ENCODE data around the gene AP5Z1. TPM values are rescaled to one million over a fixed set of nuclear protein-coding genes. Genes with fewer than 3 reads are reported as not detected.

Gene AP5Z1
- total RNA-seq, 2 experiments from 2014 or later = 32.8 to 35.0 TPM

- ChIA-PET POLR2A (interaction anchor here (0.5 kb wide), 1 partner anchor 367 kb away, joined by 5 read pairs; no protein-coding TSS in a partner anchor), CTCF (ENCODE audit: unreplicated experiment) (no interaction called here)
- no TSS peak for BruUV-seq (replicated peaks)
- no peak overlapping the region for H2AFZ ChIP-seq (ENCODE audit: low read length)
- H3K9me2 ChIP-seq (ENCODE audit: insufficient read depth, low read length) = no peaks in the 10 kb centered on the region
- no peak overlapping the region for H3K4me3 ChIP-seq (ENCODE audit: low read depth, low read length, poor library complexity, severe bottlenecking)
- TF ChIP-seq EZH2phosphoT487 (IDR thresholded peaks at IDR 0.05; ENCODE audit: borderline replicate concordance, low read depth, low read length) = no peak
- TF ChIP-seq CTCF (conservative IDR thresholded peaks at IDR 0.05; ENCODE audit: low read length) = no peak
- no peaks in the 10 kb centered on the region for H4K20me1 ChIP-seq (ENCODE audit: insufficient read depth, low read length)
- H3K9me3 ChIP-seq (ENCODE audit: low read length) = no peaks in the 10 kb centered on the region
- no peaks in the 10 kb centered on the region for H3K79me2 ChIP-seq (ENCODE audit: insufficient read depth, low read depth, low read length)
- DNase-seq (ENCODE audit: low spot score) = no peak
- H3K36me3 ChIP-seq (ENCODE audit: insufficient read depth, low read length) = peaks cover 47% of the 10 kb centered on the region
- H3K27ac ChIP-seq (ENCODE audit: low read depth, low read length, poor library complexity, severe bottlenecking) = no peak overlapping the region
- no peak overlapping the region for H3K4me2 ChIP-seq (ENCODE audit: low read length)
- H3K4me1 ChIP-seq (ENCODE audit: insufficient read depth, low read length, poor library complexity, severe bottlenecking) = no peaks in the 10 kb centered on the region
- intact Hi-C loops (cut with micrococcal nuclease; ENCODE audit: unreplicated experiment) = no loop called here
Observed at GRCh38 chr7:4762121-4763055, 13.0 kb upstream of the AP5Z1 start.

- no peaks in the 10 kb centered on the region for H3K9me3 ChIP-seq (ENCODE audit: low read length)
- H3K4me2 ChIP-seq (ENCODE audit: low read length) = no peak overlapping the region
- intact Hi-C loops (cut with micrococcal nuclease; ENCODE audit: unreplicated experiment) = no loop called here
- H3K36me3 ChIP-seq (ENCODE audit: insufficient read depth, low read length) = peaks cover 38% of the 10 kb centered on the region
- ChIA-PET CTCF (ENCODE audit: unreplicated experiment) (no interaction called here), POLR2A (no interaction called here)
- H3K4me1 ChIP-seq (ENCODE audit: insufficient read depth, low read length, poor library complexity, severe bottlenecking) = no peaks in the 10 kb centered on the region
- no peak overlapping the region for H3K27ac ChIP-seq (ENCODE audit: low read depth, low read length, poor library complexity, severe bottlenecking)
- no peak for DNase-seq (ENCODE audit: low spot score)
- no peak overlapping the region for H2AFZ ChIP-seq (ENCODE audit: low read length)
- no peaks in the 10 kb centered on the region for H3K9me2 ChIP-seq (ENCODE audit: insufficient read depth, low read length)
- H3K79me2 ChIP-seq (ENCODE audit: insufficient read depth, low read depth, low read length) = no peaks in the 10 kb centered on the region
- H4K20me1 ChIP-seq (ENCODE audit: insufficient read depth, low read length) = no peaks in the 10 kb centered on the region
- TF ChIP-seq CTCF (conservative IDR thresholded peaks at IDR 0.05; ENCODE audit: low read length) (no peak), EZH2phosphoT487 (IDR thresholded peaks at IDR 0.05; ENCODE audit: borderline replicate concordance, low read depth, low read length) (no peak)
- no peak overlapping the region for H3K4me3 ChIP-seq (ENCODE audit: low read depth, low read length, poor library complexity, severe bottlenecking)
- BruUV-seq (replicated peaks) = no TSS peak
Observed at GRCh38 chr7:4763091-4763793, 12.2 kb upstream of the AP5Z1 start.
